Activated CD4-positive, alpha-beta T cell treated with anti-CD3 and anti-CD28 coated beads for 24 hours (primary cell): Measurements from ENCODE around the gene CDK10.
"Not testable (repeated sequence)": the region's sequence is repeated elsewhere in the genome, so short reads cannot be mapped to it uniquely, and the experiment has no call there.

Experiments used
- DNase-seq, 2 donors: peaks; one replicate each; pipeline ENCODE4 v3.0.0-alpha.2; 2020; ENCODE audit warnings: low read depth in 2 of 2

Gene CDK10

DNA sequence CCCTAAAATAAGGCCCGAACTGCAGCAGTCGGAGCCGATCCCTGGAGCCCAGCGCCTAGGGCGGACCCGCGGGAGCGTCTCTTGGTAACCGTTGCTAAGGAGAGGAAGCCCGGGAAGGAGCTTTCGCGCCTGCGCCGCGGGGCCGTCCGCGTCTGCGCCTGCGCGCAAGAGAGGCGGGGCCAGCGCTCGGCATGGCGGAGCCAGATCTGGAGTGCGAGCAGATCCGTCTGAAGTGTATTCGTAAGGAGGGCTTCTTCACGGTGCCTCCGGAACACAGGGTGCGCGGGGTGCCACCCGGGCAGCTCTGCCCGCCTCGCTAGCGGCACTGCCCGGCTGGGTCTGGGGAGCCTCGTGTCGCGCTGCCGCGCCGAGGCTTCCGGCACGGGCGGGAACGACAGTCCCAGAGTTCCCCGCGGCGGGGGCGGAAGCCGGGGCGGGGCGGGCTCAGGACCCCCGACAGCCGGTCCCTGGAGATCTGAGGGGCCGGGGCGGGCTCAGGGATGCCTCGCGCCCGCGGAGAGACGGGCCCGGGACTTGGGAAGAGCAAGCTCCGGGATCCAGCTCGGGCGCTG lies at the start of gene CDK10:
CDK10 (plus strand) TSS at position 170 of the 572 bp plus-strand sequence; CDS start at position 192, 22 bp downstream.
- peak; percentile 85 to 86 for DNase-seq

DNA sequence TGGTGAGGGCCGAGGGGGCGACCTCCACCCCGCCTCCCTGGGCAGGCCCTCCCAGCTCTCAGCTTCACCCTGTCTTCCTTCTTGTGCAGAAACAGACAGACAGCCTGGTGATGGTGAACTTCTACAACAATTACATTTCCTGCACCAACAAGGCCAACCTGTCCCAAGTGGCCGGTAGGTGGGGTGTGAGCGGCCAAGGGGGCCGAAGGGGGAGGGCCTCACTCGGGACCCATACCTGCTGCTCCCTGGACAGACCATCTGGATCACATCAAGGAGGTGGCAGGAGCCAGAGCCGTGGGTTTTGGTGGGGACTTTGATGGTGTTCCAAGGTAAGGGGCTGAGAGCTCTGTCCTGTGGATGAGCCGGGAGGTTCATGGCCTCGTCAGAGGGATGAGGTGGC lies 49.1 kb upstream of the CDK10 start:
- DNase-seq: no peak

DNA sequence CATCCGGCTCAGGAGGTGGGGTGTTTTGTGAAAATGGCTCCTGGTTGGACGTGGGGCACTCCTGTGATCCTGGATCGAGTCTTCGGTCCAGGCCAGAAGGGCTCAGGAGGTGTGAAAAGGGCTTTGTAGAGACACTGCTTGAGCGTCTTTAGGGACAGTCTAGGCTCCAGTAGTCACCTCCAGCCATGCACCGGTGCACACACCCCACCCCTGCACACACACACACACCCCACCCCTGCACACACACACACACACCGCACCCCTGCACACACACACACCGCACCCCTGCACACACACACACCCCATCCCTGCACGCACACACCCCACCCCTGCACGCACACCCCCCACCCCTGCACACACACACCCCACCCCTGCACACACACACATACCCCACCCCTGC lies 48.0 kb upstream of the CDK10 start:
- DNase-seq: no peak

DNA sequence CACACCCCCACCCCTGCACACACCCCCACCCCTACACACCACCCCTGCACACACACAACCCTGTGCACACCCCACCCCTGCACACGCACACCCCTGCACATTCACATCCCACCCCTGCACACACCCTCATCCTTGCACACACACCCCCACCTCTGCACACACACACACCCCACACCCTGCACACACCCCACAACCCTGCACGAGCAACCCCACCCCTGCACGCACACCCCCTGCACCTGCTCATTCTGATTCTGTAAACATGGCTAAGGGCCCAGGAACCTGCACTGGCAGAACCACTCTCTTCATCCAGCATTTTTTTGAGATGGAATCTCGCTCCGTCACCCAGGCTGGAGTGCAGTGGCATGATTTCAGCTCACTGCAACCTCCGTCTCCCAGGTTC lies 47.1 kb upstream of the CDK10 start:
- DNase-seq: no peak

- DNase-seq: no peak
These were observed 44.9 kb upstream of the CDK10 start for GRCh38 chr16:89641458-89642119.

- no peak for DNase-seq
These were observed 43.9 kb upstream of the CDK10 start for GRCh38 chr16:89642574-89642973.

DNA sequence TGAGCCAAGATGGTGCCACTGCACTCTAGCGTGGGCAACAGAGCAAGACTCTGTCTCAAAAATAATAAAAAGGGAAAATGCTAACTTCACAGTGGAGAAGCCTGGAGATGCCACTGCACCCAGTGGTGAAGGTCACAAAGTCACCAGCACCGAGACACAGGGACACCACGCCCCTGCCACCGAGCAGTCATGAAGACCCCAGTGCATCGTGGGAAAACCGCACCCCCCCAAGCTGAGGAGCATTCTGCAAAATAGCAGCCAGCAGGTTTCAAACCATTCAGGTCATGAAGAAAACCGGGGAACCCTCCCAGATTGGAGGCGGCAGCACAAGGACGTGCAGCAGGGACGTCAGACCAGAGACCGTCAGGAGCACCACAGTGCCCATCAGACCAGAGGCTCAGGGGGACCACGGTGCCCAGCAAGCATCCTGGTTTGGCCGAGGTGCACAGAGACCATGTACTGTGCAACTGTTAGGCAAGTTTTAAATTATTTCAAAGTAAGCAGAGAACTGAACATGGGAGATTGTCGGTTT lies 42.7 kb upstream of the CDK10 start:
- DNase-seq: no peak

DNA sequence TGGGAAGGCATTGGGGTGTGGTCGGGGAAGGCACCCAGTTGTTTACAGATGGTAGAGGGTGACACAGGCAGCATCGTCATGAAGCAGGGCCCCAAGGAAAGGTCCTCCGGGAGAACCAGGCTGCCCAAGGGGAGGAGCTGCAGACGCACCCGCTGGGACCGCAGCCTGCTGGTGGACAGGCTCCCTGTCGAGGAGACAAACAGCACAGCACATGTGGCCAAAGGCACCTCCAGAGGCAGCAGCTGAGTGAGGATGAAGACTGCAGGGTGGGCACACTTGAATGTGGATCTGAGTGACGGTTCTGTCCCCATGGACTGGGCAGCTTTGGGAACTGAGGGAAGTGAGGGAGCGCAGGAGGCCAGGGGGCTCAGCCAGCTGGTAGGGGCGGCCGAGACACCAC lies 41.4 kb upstream of the CDK10 start:
- DNase-seq: no peak

DNA sequence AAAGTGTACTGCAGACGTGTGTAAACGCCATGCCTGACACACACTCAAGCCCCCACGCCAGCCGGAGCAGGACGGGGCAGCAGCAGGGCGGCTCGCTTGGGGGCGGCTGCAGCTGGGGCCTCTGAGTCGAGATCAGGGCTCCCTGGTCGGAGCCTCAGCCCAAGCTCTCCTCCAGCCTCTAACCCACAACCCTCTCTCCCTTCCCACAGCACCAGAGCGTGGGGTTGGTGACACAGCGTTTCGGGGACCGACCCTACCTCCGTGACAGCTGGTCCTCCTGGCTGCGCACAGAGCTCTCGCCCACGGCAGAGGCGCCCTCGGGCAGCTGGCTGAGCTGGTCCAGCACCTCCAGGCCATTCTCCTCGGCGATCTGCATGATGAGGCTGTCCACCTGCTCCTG lies 40.2 kb upstream of the CDK10 start:
- no peak for DNase-seq

- no peak for DNase-seq
These were observed 39.6 kb upstream of the CDK10 start for GRCh38 chr16:89646906-89647305.

GRCh38 chr16:89651584-89651983 lies 34.9 kb upstream of the CDK10 start:
- no peak for DNase-seq

DNA sequence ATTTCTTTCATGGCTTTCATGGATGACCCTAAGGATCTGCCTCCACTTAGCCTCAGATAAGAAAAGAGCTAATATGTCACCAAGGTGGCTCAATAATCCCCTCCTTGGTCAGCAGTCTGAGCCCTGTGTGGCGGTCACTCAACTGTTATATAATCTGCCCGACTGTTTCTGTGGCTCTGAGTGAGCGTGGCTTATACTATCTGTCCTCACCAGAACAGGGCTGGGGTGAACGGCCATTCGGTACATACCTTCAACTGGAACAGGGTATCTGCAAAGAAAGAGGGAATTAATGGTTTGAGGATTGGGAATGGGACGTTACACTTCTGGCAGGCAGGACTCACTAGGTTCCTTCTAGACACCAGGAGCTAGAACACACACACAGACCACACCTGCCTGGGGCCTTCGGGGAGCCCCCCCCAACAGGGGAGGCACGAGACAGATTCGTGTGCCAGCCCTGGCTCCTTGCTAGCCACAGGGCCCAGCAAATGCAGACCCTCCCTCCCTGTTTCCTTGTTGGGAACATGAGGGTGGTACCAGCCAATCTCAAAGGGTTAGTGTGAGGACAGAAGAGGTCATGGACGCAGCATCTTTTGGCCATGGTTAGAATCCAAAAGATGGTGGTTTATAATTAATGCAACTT lies 32.7 kb upstream of the CDK10 start:
- no peak for DNase-seq

DNA sequence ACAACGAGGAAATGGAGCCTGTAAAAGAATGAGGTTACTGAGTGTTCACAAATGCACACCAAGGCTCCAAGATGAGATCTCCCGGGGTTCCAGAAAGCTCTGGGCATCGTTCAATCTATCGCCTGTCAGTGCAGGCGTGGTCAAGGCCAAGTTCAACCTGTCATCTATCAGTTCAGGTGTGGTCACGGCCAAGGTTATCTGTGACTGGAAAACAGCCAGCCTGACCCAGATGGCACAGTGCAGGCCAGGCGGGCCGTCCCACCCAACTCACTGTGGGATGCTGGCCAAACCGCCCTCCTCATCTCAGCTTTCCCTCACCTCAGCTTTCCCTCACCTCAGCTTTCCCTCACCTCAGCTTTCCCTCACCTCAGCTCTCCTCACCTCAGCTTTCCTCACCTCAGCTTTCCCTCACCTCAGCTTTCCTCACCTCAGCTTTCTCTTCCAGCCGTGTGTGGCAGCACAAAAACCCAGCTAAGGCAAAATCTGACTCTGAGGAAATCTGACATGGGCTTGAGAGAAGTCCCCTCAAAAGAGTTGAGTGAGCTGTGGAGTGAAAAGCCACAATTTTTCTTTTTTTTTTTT lies 31.3 kb upstream of the CDK10 start:
- DNase-seq: no peak

DNA sequence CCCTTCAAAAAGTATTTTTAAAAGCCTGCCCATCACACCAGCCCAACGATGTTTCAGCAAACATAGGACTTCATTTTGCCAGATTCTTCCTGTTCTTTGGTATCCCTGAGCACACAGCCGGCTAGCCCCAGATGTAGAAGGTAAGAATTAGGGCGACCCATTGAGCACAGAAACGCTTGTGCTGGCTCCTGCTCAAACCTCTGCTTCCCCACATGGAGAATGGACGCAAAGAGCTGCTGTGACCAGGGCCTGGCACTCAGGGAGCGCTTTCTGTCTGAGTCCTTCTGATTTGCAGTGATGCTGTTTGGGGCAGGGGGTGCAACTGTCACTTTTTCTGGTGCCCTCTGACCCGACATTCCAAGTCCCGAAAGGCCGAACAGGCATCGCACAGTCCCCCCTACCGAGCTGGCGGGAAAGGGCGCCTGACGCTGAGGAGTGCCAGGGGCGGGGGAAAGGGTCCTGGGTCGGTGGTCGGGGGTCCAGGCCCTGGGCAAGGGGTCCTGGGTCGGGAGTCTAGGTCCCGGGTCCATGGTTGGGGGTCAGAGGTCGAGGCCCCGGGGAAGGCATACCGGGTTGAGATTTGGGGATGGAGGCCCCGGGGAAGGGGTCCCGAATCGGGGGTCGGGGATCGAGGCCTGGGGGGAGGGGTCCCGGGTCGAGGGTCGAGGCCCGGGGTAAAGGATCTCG lies 29.9 kb upstream of the CDK10 start:
- DNase-seq: no peak

- peak; percentile 88 to 90 for DNase-seq
These were observed 28.9 kb upstream of the CDK10 start, which contains the start of the genes CHMP1A and SPATA33 for GRCh38 chr16:89657442-89658220. Gene CHMP1A, minus strand, starts transcription at chr16:89657708. Its CDS starts 120 bp downstream, at chr16:89657588. Gene SPATA33, plus strand, starts transcription at chr16:89657836. Its CDS starts 76 bp downstream, at chr16:89657912.

- DNase-seq: no peak
These were observed 28.1 kb upstream of the CDK10 start for GRCh38 chr16:89658221-89658879.

- DNase-seq: no peak
These were observed 26.3 kb upstream of the CDK10 start for GRCh38 chr16:89660146-89660545.

DNA sequence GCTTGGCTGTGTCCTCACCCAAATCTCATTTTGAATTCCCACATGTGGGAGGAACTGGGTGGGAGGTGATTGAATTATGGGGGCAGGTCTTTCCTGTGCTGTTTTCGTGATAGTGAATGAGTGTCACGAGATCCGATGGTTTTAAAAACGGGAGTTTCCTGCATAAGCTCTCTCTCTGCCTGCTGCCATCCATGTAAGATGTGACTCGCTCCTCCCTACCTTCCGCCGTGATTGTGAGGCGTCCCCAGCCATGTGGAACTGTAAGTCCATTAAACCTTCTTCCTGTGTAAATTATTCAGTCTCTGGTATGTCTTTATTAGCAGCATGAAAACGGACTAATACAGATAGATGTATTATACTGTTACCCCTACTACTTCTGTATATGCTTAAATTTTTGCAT lies 25.3 kb upstream of the CDK10 start:
- DNase-seq: no peak

DNA sequence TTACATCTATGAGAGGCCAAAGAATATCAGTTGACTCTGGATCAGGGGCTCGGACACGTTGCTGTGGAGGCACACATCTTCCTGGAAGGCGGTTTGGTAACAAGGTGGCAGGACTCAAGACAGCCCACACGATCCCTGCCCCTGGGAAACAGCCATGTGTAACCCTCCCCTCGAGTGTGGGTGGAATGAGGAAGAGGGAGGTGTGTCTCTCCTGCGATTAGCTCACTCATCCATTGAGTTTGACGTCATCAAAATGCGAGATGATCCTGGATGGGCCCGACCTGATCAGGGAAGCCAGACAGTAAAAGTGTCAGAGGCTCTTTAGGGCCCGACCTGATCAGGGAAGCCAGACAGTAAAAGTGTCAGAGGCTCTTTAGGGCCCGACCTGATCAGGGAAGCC lies 22.3 kb upstream of the CDK10 start:
- not testable (repeated sequence) for DNase-seq

GRCh38 chr16:89667000-89667399 lies 19.5 kb upstream of the CDK10 start:
- DNase-seq: not testable (repeated sequence)

- DNase-seq: no peak
These were observed 18.9 kb upstream of the CDK10 start for GRCh38 chr16:89667633-89668032.
